Activated naive CD4-positive, alpha-beta T cell treated with anti-CD3 and anti-CD28 coated beads, Interleukin-2, amount 50 U/mL, for 72 hours (primary cell): ENCODE data around the gene RALB. TPM values are rescaled to one million over a fixed set of nuclear protein-coding genes. Genes with fewer than 3 reads are reported as not detected.
"Not testable (repeated sequence)": the region's sequence is repeated elsewhere in the genome, so short reads cannot be mapped to it uniquely, and the experiment has no call there.

Experiments
- ATAC-seq, 2 donors: fragments of 150-1000 bp; cut with Tn5 transposase; 2 replicates each; pipeline ENCODE4 v1.10.0; 2021; ENCODE audit warnings: mild to moderate bottlenecking in 2 of 2, moderate library complexity in 2 of 2
- DNase-seq, 2 donors: peaks; one replicate each; pipeline ENCODE4 v3.0.0; 2021 to 2022; ENCODE audit warnings: low spot score in 2 of 2
- H3K27ac Mint-ChIP-seq, 2 donors: one replicate each; pipeline ENCODE4 v1.8.0; 2022; ENCODE audit warnings: mild to moderate bottlenecking in 2 of 2, mixed read lengths in 2 of 2
- H3K36me3 Mint-ChIP-seq, 2 donors: one replicate each; pipeline ENCODE4 v1.8.0; 2022; ENCODE audit warnings: mixed read lengths in 2 of 2
- H3K9me3 Mint-ChIP-seq, 2 donors: one replicate each; pipeline ENCODE4 v1.8.0; 2022; ENCODE audit warnings: mixed read lengths in 2 of 2
- total RNA-seq, 2 donors: library from RNA; stranded (reverse); gene quantifications; one replicate each; pipeline ENCODE4 v1.2.3, GENCODE V29; 2022

RALB gene
- total RNA-seq, 2 donors from 2014 or later, result 25.9 to 66.7 TPM

DNA sequence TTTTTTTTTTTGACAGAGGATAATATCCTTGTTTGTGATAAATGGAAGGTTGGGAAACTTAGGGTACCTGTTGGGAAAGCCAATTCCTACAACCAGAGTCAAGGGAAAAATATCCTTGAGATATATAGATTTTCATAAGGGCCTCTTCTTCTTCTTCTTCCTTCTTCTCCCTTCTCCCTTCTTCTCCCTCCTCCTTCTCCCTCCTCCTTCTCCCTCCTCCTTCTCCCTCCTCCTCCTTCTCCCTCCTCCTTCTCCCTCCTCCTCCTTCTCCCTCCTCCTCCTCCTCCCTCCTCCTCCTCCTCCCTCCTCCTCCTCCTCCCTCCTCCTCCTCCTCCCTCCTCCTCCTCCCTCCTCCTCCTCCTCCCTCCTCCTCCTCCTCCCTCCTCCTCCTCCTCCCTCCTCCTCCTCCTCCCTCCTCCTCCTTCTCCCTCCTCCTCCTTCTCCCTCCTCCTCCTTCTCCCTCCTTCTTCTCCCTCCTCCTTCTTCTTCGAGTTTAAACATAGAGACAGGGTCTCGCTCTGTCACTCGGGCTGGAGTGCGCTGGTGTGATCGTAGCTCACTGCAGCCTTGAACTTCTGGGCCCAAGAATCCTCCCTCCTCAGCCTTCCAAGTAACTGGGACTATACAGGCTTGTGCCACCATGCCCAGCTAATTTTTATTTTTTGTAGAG is 68.4 kb downstream of the RALB start:
- not testable (repeated sequence) for ATAC-seq, H3K9me3 Mint-ChIP-seq, H3K27ac Mint-ChIP-seq, H3K36me3 Mint-ChIP-seq, DNase-seq

DNA sequence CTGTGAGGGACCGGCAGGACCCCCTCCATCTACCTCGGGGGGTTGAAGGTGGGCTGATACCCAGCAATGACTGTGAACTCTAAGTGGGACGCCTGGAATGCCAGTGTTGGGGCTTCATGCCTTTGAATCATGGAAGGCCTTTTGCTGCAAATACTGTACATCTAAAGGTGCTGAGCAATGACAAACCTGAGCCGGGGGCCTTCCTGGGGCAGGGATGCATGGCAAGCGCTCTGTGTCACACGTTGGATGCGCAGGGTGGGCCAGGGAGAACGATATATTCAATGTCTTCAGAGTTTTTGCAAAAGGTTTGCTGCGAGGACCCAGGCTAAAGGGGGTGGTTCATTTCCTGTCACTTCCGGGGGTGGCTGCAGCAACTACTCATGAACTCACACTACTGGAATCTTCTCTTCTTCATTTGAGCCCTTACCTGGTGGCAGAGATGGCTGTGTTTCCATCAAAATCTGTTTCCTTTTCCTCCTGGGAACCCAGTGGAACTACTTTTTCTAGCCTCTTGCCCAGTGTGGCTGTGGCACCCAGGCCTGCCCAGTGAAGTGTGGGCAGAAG is 69.2 kb downstream of the RALB start:
- Mint-ChIP-seq H3K27ac (peak overlapping the region in 1 of 2 donors; percentile 22), H3K9me3 (no peaks in the 10 kb centered on the region)

DNA sequence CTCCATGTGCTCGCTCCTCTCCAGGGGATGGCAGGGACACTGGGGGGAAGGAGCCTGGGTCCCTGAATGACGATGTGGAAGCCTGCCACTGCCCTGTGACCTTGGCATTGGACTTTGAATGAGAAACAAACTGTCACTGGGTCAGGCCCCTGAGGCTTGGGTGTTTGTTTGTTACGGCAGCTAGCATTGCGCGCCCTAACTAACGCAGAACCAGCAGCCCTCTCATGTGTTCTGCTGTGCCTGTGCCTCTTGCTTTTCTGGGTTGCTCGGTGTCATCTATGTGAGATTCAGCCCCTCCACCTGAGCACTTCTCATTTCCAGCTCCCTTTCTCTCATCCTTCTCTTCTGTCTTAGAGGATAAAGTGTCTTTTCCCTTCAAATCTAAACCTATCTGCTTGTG is 69.7 kb downstream of the RALB start:
- no peak for ATAC-seq
- Mint-ChIP-seq H3K27ac (no peak overlapping the region), H3K9me3 (no peaks in the 10 kb centered on the region), H3K36me3 (no peaks in the 10 kb centered on the region)
- DNase-seq, result no peak

More for the DNA sequence above, 69.2 kb downstream of the RALB start:
- no peaks in the 10 kb centered on the region for H3K36me3 Mint-ChIP-seq
- DNase-seq, result no peak
- ATAC-seq, result no peak

DNA sequence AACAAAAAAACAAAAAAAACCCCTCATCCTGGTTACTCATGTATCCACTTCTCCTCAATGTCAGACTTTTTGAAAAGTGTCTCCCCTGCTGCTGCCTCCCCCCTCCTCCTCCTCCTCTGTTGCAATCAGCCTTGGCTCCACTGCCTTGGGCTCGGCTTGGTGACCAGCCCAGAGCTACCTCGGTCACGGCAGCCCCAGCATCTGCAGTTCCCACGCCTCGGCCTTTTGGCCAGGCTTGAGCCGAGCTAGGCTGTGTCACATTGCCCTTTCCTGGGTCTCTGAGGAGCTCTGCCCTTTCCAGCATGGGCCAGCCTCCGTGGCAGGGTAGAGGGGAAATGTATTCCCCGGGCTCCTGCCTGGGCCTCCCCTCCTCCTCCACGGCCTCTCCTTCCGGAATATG is 70.6 kb downstream of the RALB start:
- DNase-seq (no peak), ATAC-seq (no peak)
- Mint-ChIP-seq H3K9me3 (no peaks in the 10 kb centered on the region), H3K27ac (no peak overlapping the region), H3K36me3 (no peaks in the 10 kb centered on the region)

DNA sequence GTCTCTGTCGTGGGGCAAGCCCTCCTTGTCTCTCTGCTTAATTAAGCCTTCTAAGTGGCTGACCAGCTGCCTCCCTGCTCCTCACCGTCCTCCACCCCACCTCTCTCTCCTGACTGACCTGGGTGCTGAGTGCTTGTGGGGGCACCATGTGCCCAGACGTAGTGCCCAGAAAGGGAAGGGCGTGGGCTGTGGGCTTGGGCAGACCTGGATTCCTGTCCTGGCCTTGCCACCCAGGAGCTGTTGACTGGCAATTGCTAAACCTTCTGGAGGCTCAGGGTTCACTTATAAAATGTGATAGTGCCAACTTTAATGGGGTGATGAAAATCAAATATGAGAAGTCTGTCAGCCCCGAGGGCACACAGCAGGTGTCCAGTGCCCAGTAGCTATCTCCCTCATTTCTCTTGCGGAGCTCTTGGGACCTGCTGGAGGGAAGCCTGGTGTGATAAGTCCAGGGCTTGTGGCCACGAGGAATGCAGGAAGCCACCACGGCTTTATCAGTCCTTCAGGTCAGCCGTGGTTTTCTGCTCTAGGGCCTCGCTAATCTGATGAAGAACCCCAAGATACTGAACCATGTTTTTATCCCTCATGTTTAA is 71.3 kb downstream of the RALB start:
- no peak for DNase-seq
- no peaks in the 10 kb centered on the region for H3K9me3 Mint-ChIP-seq
- H3K36me3 Mint-ChIP-seq, result no peaks in the 10 kb centered on the region
- ATAC-seq, result no peak
- H3K27ac Mint-ChIP-seq, result no peak overlapping the region

DNA sequence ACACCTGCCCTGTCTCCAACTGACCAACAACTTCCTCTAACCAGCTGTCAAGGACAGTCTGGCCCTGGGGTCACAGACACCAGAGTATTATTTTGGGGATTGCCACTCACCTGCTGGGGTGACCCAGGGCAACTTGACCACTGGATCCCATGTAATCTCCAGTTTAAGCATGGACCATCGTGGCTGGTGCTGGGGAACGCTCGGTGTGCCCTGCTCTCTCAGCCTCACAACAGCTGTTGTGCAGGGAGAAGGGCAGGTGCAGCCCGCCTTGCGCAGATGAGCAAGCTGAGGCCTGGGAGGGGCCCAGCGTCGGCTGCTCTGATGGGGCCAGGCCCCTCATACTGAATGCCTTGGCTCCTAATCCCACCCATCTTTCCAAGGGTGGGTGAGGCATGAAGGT is 72.3 kb downstream of the RALB start:
- no peak overlapping the region for H3K27ac Mint-ChIP-seq

DNA sequence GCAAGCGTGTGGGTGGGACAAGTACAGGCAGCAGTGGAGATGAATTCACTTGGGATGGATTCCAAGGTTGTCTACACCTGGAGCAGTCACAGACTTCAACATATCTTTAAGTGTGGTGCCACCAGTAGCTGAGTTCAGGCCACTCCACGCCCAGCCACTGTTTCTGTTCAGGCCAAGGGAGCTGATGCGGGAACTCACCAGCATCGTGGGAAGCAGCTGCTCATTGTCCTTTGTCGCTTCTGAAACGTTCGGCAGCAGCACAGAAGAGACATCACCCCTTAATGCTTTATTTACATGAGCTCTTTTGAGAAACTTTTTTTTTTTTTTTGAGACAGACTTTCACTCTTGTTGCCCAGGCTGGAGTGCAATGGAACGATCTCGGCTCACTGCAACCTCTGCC is 73.4 kb downstream of the RALB start:
- H3K27ac Mint-ChIP-seq, result no peak overlapping the region
- ATAC-seq (no peak), DNase-seq (no peak)
- H3K36me3 Mint-ChIP-seq, result no peaks in the 10 kb centered on the region
- H3K9me3 Mint-ChIP-seq, result no peaks in the 10 kb centered on the region

More for the DNA sequence above, 72.3 kb downstream of the RALB start:
- no peak for ATAC-seq
- H3K36me3 Mint-ChIP-seq, result no peaks in the 10 kb centered on the region
- H3K9me3 Mint-ChIP-seq, result no peaks in the 10 kb centered on the region
- DNase-seq, result no peak

DNA sequence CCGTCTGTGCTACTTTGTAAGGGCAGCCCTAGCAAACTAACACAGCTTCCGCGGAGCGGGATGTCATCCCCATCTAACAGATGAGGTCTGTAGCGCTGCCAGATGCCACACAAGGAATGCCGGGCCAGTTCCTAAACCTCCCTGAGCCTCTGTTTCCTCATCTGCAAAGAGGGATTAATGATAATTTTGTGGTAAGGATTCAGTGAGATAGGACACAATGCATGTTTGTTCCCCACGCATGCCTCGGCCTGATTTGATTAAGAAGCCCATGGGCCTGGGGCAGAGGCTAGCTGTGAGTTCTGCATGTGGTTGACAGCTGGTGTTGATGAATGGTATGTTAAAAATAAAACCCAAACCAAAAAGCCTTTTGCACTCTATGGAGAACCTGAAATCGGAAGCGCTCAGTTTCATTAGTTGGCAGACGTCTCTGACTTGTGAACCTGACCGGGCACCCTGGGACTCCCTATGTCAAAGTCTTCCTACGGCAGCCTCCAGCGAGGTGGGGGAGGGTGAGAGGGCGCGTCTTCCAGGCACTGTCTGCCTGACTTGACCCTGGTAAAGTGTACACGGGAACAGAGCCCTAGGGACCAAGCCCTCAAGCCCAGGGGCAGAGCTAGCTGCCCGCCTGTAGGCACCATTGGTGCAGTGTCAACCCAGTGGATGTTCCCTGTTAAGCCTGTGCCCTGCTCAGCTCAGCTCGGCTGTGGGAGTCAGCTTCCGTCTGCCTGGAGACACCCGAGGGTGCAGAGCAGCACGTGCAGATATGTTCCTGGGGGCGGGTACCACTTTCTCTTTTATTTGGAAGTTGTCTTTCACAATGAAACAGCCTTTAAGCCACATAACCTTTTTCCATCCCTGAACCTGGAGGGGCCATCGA is 78.5 kb downstream of the RALB start:
- Mint-ChIP-seq H3K9me3 (no peaks in the 10 kb centered on the region), H3K27ac (no peak overlapping the region), H3K36me3 (no peaks in the 10 kb centered on the region)
- DNase-seq, result no peak
- ATAC-seq, result no peak

DNA sequence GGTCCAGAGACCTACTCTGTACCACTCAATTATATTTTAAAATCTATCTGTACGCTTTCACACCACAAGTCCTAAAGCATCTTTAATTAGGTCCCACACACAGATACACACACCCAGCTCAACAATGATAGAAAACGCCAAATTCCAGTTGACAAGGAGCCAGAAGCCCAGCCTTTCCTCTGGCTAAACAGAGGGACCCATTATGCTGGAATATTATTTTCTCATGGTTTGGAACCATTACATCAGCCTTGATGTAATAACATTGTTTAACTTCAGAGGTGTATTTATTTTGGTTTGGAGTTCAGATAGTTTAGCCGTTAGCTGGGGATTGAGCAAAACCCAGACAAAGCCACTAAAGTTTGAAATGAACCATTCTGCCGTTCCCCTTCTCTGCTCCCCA is 79.3 kb downstream of the RALB start:
- Mint-ChIP-seq H3K36me3 (no peaks in the 10 kb centered on the region), H3K27ac (no peak overlapping the region), H3K9me3 (no peaks in the 10 kb centered on the region)
- DNase-seq, result no peak
- ATAC-seq, result no peak

DNA sequence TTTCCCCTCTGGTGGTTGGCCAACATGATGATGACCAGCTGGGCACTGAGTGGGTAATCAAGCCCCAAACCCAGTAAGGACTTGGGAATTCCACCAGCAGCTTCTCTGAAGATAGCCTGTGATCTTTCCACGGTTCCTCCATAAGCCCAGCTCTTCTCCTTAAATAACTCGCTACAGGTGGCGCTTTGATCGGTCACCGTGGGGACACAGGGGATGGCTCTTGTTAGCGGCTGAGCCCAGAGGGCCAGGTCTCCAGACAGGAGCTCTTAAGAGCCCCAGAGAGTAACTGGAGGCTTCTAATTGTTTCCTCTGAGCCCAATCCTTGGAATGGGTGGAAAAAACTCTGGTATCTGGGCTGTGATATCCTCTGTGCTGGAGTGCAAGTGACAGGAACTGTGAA is 79.7 kb downstream of the RALB start:
- no peak for ATAC-seq
- DNase-seq, result no peak
- Mint-ChIP-seq H3K9me3 (no peaks in the 10 kb centered on the region), H3K36me3 (no peaks in the 10 kb centered on the region), H3K27ac (no peak overlapping the region)

DNA sequence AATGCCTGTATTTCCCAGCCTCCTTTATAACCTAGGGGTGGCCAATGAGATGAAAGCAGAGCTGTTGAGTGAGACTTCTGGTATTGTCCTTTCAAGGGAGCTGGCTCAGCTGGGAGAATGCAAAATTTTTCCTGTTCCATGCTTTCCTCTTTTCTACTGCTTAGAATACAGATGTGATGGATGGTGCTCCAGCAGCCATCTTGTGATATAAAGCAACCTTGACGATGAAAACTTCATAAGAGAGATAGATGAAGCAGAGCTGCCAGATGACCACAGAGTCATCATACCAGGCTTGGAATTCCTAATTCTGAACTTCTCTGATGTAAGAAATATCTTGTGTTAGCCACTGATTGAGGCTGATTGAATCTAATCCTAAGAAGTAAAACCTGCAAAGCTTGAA is 81.4 kb downstream of the RALB start:
- ATAC-seq (no peak), DNase-seq (no peak)
- Mint-ChIP-seq H3K9me3 (no peaks in the 10 kb centered on the region), H3K27ac (no peak overlapping the region), H3K36me3 (no peaks in the 10 kb centered on the region)

DNA sequence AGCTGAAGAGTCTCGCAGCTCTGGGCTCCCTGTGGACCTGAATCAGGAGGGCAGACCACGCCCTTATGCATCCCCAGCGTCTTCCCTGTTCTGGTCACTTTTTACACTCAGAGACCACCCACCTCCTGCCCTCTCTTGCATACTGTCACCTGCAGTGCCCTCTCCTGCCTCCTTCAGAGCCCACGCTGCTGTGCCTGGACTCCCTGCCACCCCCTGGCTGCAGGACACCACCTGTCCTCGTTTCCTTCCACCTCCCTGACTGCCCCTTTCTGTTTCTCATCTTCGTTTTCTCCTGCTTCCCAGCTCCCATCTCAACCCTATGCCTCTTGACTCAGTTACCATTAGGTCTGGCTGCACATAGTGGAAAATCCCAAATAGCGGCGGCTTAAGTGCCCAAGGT is 84.1 kb downstream of the RALB start:
- H3K36me3 Mint-ChIP-seq, result no peaks in the 10 kb centered on the region
- no peak overlapping the region for H3K27ac Mint-ChIP-seq
- no peak for ATAC-seq
- DNase-seq, result no peak
- no peaks in the 10 kb centered on the region for H3K9me3 Mint-ChIP-seq

DNA sequence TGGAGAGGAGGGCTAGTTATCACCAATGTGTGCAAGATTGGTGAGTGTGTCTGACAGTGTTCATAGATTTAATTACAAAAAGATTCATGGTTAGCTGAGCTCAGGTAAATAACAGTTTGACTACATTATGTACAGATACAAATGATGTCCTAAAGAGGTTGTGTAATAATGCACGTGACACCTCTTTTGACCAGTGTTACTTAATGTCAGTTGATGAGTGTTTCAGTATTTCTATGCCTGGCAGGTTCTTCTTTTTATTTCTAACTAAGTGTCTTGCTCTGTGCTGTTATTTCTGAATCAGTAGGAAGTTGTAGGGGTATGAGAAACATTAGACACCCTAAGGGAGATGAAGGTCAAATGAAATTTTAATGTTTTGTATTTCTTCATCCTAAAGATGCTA is 85.4 kb downstream of the RALB start:
- ATAC-seq (no peak), DNase-seq (no peak)
- H3K36me3 Mint-ChIP-seq, result peaks cover 0 to 5% of the 10 kb centered on the region in 2 donors
- H3K9me3 Mint-ChIP-seq, result no peaks in the 10 kb centered on the region
- H3K27ac Mint-ChIP-seq, result no peak overlapping the region

DNA sequence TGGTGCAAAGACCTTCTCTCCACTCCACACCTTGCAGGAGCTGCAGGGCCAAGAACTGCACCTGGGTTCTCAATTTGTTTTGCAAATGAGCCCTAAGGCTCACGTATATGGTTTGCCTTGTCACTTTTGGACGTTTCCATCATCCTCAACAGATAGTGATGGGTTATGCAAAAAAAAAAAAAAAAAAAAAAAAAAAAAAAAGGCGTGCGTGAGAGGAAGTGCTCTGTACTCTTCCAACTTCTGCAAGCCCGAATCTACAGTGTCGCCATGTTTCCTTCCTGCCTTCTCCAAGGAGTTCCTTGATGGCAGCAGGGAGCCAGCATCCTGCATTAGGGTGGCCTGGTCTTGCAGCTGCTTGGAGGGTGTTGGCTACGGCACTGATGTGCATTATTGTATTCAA is 89.3 kb downstream of the RALB start:
- no peak for DNase-seq
- Mint-ChIP-seq H3K36me3 (peaks cover 3 to 7% of the 10 kb centered on the region in 2 donors), H3K9me3 (no peaks in the 10 kb centered on the region), H3K27ac (no peak overlapping the region)
- ATAC-seq, result no peak

DNA sequence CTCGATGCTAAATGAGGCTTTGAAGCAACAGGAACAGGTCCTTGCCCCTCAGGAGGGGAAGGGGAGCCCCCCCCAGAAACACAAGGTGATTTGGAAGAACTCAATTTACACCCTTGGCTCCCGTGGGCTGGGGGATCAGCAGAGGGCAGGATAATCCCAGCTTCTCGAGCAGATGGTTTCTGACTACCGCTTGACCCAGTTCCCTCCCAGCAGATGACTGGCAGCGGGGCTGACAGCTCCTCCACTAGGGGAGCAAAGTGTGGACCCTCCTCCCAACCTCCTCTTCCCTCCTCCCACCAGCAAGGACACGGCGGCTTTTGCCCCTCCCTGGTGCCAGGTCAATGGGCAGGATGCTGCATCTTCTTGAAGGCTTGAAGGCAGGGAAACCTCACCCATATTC is 89.8 kb downstream of the RALB start:
- Mint-ChIP-seq H3K27ac (no peak overlapping the region), H3K36me3 (peaks cover 4 to 10% of the 10 kb centered on the region in 2 donors), H3K9me3 (no peaks in the 10 kb centered on the region)
- DNase-seq (no peak), ATAC-seq (no peak)

DNA sequence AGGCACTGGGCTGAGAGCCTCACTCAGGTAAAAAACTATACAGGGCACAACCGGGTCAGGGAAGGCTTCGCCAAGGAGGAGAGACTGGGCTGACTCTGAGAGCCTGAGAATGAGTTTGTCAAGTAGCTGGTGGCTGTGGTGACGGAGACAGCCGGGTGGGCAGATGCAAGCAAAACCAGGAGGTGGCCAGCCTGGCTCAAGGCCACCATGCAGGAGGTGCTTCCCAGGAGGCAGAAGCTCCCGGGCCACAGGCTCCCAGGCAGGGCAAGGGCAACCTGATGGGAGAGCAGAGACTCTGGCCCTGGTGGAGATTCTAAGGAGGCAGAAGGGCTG is 90.4 kb downstream of the RALB start:
- DNase-seq, result no peak
- Mint-ChIP-seq H3K36me3 (peaks cover 4 to 10% of the 10 kb centered on the region in 2 donors), H3K27ac (no peak overlapping the region), H3K9me3 (no peaks in the 10 kb centered on the region)
- peak; percentile 10 to 18 for ATAC-seq

DNA sequence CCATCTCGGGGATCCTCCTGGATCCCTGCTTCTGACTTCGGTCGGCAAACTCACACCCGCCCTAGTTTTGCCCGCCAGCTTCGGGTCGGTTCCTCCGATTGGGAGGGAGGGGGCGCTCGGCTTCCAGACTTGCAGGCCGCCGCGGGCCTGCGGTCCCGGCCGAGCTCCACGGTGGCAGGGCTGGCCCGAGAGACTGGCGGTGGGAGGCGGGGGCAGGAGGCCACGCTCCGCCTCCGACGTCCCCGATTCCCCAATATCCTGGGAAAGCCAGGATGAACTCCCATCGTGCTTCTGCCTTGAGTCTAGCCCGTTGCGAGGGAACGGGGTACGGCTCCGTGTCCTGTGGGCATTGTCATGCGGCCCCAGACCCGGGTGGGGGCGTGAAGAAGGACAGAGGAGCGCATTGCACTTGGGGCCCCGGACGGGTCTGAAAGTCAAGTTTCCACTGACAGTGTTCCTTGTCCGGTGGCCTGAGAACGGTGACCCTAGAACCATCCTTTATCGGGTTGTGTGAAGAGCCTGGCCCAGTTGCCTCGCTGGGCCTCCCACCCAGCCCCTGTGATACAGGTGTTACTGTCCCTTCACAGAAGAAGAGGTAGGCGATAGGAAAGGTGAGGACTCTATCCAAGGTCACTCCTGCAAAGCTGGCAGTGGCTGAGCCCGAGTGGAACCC is 90.9 kb downstream of the RALB start:
- Mint-ChIP-seq H3K9me3 (no peaks in the 10 kb centered on the region), H3K36me3 (peaks cover 4 to 10% of the 10 kb centered on the region in 2 donors), H3K27ac (no peak overlapping the region)
- DNase-seq (peak in 1 of 2 donors; percentile 76), ATAC-seq (peak; percentile 66 to 75)
